ENCODE measurements around the gene MDM2. TPM values are rescaled to one million over a fixed set of nuclear protein-coding genes. Genes with fewer than 3 reads are reported as not detected.

Gene MDM2
- total and polyA plus RNA-seq, 2 of the 8 experiments (the other 6 are each of a cell fraction or from before 2014, with no cell fraction given): 15.1 to 115 TPM

- TF ChIP-seq CHD1 (IDR thresholded peaks at IDR 0.05; ENCODE audit: low read depth, low read length): no peak
- TF ChIP-seq SP1 (IDR thresholded peaks at IDR 0.05; ENCODE audit: low read depth, low read length): no peak
- no peak for TF ChIP-seq HDAC2 (IDR thresholded peaks at IDR 0.05; ENCODE audit: borderline replicate concordance in 1 of 2, low read depth in 2 of 2, low read length in 2 of 2)
- TF ChIP-seq SIRT6 (IDR thresholded peaks at IDR 0.05; ENCODE audit: low read length): no peak
- no peak for TF ChIP-seq RFX5 (IDR thresholded peaks at IDR 0.05; ENCODE audit: borderline replicate concordance, low read depth, low read length)
- TF ChIP-seq ASH2L (IDR thresholded peaks at IDR 0.05; ENCODE audit: low read length): no peak
These were observed 45.9 kb upstream of the MDM2 start (continued) for GRCh38 chr12:68761901-68762630.

Measured in H1 (cell line).